GM18951 (cell line): ENCODE measurements around the gene MCAT.

Experiments
- POLR2A ChIP-seq: IDR thresholded peaks from 4 replicates; pipeline ENCODE4 v1.6.1; 2011; ENCODE audit warnings: mild to moderate bottlenecking; ENCODE audit not compliant: insufficient read length, insufficient read depth; ENCODE audit errors: extremely low read depth
- in situ Hi-C: fragments of 300-500 bp; cut with MboI; formaldehyde crosslinking; loops from one replicate; pipeline ENCODE4 v1.12.0; 2022; ENCODE audit warnings: low sequenced_read_pairs, mixed read lengths, inconsistent platforms; ENCODE audit not compliant: unreplicated experiment

The MCAT gene

DNA sequence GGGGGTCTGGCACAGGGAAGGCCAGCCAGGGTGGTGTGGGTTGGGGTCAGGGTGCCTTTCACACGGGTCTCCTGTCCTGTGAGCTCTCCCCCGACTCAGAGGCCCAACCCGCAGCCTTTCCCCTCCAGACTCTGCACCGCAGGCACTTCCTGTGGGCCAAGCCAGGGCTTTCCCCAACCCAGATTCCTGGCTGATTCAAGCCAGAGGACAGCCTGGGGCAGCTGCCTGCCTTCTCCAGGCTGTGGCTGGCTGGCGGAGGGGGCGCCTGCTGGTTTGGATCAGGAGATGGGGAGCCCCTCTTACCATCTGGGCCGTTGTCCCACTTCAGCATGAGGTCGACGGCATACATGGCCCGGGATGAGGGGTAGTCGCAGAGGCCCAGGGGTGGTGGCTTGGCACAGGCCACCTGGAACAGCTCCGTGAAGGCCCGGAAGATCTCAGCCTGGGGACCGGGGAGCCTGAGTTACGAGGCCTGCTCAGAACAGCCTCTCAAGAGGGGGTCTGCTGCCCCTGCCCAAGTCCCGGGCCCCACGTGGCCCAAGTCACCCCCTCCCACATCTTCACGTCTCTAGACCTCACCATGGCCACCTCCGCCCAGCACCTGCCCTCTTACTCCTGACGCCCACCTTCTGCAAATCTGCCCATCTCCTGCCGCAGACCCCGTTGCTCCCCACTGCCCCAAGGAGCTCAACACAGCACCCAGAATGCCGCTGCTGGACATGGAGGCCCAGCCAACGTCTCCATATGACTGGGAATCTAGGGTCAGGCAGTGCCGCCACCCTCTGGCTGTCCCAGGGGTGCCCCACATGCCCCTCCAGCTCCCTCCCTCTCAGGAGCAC lies 25.5 kb upstream of the MCAT start:
- in situ Hi-C loops = no loop called here
- TF ChIP-seq POLR2A = no peak

DNA sequence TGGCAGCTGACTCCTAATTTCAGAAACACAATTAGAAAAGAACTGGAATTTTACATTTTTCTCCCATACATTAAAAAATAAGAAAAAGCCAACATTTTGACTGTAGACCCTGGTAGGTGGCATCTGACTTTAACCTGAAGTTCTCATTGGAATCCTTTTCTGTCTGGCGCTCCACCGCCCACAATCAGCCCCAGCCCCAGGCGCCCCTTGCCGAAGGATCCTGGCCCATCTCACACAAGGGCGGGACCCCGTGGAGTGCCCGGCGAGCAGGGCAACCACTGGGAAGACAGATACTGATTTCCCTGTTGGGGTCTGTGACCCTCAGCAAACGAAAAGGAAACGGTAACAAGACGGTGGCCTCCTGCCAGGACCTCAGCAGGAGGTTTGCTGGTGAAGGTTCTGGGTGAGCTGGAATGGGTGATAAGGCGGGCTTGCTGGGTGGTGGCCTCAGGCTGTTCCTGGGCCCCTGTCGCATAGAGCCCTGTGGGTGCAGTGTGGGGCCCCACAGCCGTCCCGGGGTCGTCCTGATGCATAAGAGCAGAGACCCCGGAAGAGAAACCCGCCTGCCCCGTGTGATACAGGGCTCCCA lies 23.9 kb upstream of the MCAT start:
- in situ Hi-C loops = no loop called here
- TF ChIP-seq POLR2A = no peak

DNA sequence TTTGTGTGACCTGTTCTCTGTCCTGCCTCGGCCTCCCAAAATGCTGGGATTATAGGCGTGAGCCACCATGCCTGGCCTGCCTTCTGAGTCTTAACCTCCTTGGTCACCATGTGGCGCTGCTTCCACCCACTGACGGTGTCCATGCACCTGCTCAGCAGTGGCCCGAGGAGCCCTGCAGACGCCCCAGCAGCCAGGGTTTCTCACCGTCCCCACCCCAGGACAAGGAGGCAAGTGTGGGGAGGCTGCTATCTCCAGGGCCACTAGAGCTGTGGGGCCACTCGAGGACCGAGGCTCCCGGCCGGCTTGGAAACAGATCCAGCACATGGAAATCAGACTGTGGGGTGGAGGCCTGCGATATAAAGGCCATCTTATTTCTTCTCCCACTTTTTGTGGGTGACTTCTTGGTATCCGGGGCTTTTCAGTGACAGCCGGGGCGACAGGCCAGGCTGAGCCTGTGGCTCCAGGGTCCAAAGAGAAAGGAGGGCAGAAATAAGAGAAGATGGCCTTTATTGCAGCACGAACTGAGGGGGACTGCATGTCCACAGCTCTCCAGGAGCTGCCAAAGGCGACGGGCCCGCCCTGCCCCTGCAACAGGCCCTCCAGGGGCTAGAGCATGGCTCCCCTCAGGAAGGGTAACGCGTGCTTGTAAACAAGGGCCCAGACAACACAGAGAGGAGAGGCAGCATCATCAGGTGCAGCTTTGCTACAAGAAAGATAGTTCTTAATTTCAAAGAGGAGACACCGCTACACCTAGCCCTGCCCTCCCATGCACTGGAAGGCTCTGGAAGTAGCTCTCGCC lies 23.1 kb upstream of the MCAT start:
- in situ Hi-C loops = no loop called here
- TF ChIP-seq POLR2A = no peak

DNA sequence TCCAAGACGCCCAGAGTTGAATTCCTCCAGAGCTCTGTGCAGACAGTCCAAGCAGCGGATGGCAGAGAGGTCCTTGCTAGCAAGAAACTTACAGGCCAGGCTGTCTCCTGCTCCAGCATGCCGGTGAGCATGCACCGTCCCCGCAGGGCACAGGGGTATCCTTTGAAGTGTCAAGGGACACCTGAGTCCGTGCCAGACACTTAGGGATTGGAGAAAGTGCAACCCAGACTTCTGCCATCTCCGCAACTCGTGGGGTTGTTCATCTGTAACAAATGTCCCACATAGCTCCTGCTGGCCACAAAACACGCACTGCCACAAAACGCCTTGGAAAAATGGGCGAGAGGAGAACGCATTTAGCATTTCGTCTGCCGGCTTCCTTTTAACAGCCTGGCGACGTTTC lies 21.4 kb upstream of the MCAT start:
- in situ Hi-C loops = no loop called here
- TF ChIP-seq POLR2A = no peak

DNA sequence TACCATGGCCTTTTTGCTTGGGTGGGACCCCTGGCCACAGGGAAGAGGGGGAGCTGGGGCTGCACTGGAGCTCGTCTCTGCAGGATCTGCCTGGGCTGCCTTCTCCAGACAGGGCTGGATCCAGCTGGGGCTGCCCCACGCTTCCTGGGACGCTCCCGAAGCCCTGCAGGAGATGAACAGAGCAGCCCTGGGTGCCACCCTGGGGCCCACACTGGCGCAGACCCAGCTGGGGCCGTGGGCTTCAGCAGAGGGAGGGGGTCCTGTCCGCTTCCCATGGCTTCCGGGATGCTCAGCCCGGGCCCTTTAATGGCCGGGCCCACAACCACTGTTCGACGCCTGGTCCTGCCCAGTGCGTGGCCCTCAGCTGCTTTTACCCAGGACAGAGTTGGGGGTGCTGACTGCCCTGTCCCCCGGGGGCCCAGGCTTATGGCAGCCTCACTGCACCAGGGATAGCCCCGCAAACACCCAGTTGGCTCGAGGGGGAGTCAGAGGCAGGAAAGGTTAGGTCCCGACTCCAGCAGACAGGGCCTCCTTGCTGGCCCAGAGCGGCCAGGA lies 20.1 kb upstream of the MCAT start:
- no peak for TF ChIP-seq POLR2A
- in situ Hi-C loops = no loop called here

DNA sequence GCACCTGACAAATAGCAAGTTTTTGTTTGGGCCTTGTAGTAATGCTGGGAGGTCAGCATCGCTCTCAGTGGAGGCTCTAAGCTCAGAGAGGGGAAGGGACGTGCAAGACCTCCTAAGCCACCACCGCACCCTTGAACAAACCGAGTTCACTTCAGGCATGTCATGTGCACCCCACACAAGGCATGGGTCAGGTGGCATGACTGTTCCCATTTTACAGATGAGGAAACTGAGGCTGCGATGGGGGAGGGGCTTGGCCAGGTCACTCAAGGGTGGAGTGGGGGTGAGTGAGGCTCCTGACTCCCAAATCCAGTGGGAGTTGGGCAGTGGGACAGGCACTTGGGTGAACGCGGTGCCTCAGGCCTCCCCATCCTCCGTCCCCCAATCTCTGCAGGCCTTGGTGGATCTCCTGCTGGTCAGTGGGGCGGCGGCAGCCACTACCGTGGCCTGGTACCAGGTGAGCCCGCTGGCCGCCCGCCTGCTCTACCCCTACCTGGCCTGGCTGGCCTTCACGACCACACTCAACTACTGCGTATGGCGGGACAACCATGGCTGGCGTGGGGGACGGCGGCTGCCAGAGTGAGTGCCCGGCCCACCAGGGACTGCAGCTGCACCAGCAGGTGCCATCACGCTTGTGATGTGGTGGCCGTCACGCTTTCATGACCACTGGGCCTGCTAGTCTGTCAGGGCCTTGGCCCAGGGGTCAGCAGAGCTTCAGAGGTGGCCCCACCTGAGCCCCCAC lies 19.4 kb upstream of the MCAT start:
- no peak for TF ChIP-seq POLR2A
- in situ Hi-C loops = no loop called here

- in situ Hi-C loops = no loop called here
- TF ChIP-seq POLR2A = no peak
These were observed 17.4 kb upstream of the MCAT start for GRCh38 chr22:43160497-43161126.

DNA sequence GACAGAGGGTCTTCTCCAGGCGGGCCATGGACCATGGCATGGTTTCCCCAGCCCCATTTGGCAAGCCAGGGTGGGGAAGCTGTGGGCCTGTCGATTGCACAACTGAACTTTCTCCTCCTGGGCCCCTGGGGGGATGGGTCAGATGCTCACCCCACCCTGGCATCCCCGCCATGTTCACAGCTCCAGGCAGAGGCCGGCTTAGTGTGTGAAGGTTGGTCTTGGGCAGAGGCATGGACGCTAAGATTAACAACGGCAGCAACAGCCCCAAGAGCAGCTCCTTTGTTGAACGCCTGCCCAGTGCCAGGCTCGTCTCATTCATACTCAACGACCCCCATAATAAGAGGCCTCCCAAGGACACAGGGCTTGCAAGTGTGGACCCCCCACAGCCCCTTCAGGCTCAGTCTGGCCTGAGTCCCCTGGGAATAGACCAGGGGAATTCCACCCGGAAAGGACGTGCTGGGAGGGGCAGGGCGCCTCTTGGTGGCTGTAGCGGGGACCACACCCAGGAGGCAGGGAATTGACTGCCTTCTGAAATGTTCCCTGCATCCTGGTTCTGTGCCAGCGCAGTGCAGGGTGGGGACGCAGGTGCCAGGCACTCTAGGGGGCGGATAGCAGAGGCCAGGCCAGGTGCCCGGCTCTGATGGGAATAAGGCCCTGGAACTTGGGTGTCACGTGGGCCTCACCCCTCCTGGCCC lies 16.4 kb upstream of the MCAT start:
- in situ Hi-C loops = no loop called here
- no peak for TF ChIP-seq POLR2A

- in situ Hi-C loops = no loop called here
These were observed 15.7 kb upstream of the MCAT start for GRCh38 chr22:43158778-43159483.

DNA sequence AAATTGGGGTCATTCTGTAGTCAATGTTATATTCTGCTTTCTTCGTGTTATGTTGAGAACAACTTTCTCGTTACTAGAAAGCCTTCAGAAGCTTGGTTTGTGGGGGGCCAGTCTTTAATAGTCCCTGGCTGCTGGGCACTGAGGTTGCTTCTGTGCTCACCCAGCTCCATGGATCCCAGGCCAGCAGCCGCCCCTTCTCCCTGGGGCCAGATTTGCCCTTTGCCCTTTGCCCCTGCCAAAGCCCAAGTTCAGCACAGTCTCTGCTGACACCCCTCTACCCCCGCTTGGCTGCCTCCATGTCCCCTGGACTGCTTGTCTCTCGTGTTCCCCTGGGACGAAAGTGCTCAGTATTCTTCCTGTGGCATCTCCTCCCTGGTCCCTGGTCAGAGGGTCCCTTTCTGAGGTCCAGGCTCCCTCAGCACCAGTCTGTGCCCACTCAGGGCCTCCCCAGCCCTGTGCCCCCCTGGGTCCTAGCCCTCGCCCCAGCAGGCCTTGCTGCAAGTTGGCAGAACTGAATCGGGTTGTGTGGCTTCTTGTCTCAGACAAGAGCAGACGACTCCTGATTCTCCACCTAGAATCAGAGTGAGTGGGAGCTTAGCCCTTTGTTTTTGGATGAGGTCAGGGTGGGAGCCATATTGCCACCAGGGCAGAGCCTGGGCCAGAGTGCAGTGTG lies 14.8 kb upstream of the MCAT start:
- in situ Hi-C loops = no loop called here
- TF ChIP-seq POLR2A = no peak

More at GRCh38 chr22:43158778-43159483, 15.7 kb upstream of the MCAT start:
- no peak for TF ChIP-seq POLR2A

GRCh38 chr22:43156413-43156812 lies 13.2 kb upstream of the MCAT start:
- in situ Hi-C loops = no loop called here
- no peak for TF ChIP-seq POLR2A
